GM12878 (cell line): ENCODE results near the gene ENPP7. TPM values are rescaled to one million over a fixed set of nuclear protein-coding genes. Genes with fewer than 3 reads are reported as not detected.

Experiments
- ATAC-seq: fragments of 200-7000 bp; cut with Tn5 transposase; 3 replicates; pipeline ENCODE4 v1.9.1; 2020; ENCODE audit warnings: mild to moderate bottlenecking, moderate library complexity
- BruUV-seq: library from RNA; stranded (reverse); fragments of 400-500 nt; replicated peaks from 2 replicates; lab custom pipeline; 2021; lab: Mats Ljungman, UMichigan
- CTCF ChIA-PET: fragments of 300-600 bp; sonication (Branson Sonifier 250); formaldehyde crosslinking; extraction: SDS; loops from one replicate; lab custom pipeline; 2021; ENCODE audit warnings: inconsistent platforms; lab: Yijun Ruan, JAX
- POLR2A ChIA-PET: fragments of 350-600 bp; formaldehyde crosslinking; extraction: SDS; loops from one replicate; lab custom pipeline; 2021; ENCODE audit warnings: inconsistent platforms; lab: Charles Lee
- RAD21 ChIA-PET: fragments of 300-600 bp; sonication (Branson Sonifier 250); formaldehyde crosslinking; loops from one replicate; lab custom pipeline; 2023; ENCODE audit warnings: antibody characterized with exemption; ENCODE audit not compliant: unreplicated experiment; lab: Charles Lee
- SMC1A ChIA-PET: fragments of 300-600 bp; sonication (Branson Sonifier 250); formaldehyde crosslinking; loops from one replicate; lab custom pipeline; 2023; ENCODE audit not compliant: unreplicated experiment, uncharacterized antibody; lab: Charles Lee
- DNase-seq: peaks from one replicate; pipeline ENCODE4 v3.0.0-alpha.2; 2011; ENCODE audit warnings: low read depth, low spot score
- FAIRE-seq: peaks from 3 replicates; lab custom pipeline; 2011; peaks lifted over from hg19 to GRCh38; lab: Jason Lieb, UNC
- H2AFZ ChIP-seq: 2 replicates; pipeline ENCODE4 v1.6.0; 2011; ENCODE audit warnings: low read depth, low read length, control low read depth; ENCODE audit not compliant: control insufficient read depth
- H3K27ac ChIP-seq: 2 replicates; pipeline ENCODE4 v1.5.1; 2011; ENCODE audit warnings: control low read depth; ENCODE audit not compliant: control insufficient read depth, insufficient read depth
- H3K27me3 ChIP-seq, 2 experiments: replicated peaks in 1 of 2; 2 replicates each; pipeline versions ENCODE4 v1.6.0 to v1.6.1; 2011; ENCODE audit warnings: low read length in 1 of 2; ENCODE audit not compliant: control insufficient read depth in 2 of 2, insufficient read depth in 2 of 2
- H3K36me3 ChIP-seq, 2 experiments: 2 replicates each; pipeline ENCODE4 v1.5.1; 2011; ENCODE audit warnings: low read length in 1 of 2; ENCODE audit not compliant: control insufficient read depth in 2 of 2, insufficient read depth in 2 of 2
- H3K4me1 ChIP-seq: 2 replicates; pipeline ENCODE4 v1.6.1; 2011; ENCODE audit warnings: mild to moderate bottlenecking, low read length, moderate library complexity, mixed read lengths; ENCODE audit not compliant: control insufficient read depth, insufficient read depth
- H3K4me2 ChIP-seq: 2 replicates; pipeline ENCODE4 v1.6.0; 2011; ENCODE audit warnings: control low read depth; ENCODE audit not compliant: control insufficient read depth, insufficient read depth
- H3K4me3 ChIP-seq: fragments of 200-600 bp; sonication (generic); 2 replicates; pipeline ENCODE4 v1.5.1; 2016
- H3K79me2 ChIP-seq: 2 replicates; pipeline ENCODE4 v1.6.0; 2011; ENCODE audit warnings: low read length; ENCODE audit not compliant: control insufficient read depth, insufficient read depth
- H3K9ac ChIP-seq: 2 replicates; pipeline ENCODE4 v1.8.0; 2011; ENCODE audit warnings: low read length, control low read depth, mixed read lengths; ENCODE audit not compliant: control insufficient read depth, insufficient read depth
- H3K9me3 ChIP-seq: replicated peaks from 3 replicates; pipeline ENCODE4 v1.5.1; 2011; ENCODE audit warnings: mild to moderate bottlenecking, low read length; ENCODE audit not compliant: control insufficient read depth, insufficient read depth
- H4K20me1 ChIP-seq: 2 replicates; pipeline ENCODE4 v1.6.0; 2011; ENCODE audit not compliant: control insufficient read depth, insufficient read depth
- BCL11A ChIP-seq: IDR thresholded peaks from 2 replicates; pipeline ENCODE4 v1.6.1; 2011; ENCODE audit warnings: low read depth, low read length
- BMI1 ChIP-seq: fragments of 450-650 bp; IDR thresholded peaks from 2 replicates; pipeline ENCODE4 v1.6.1; 2016; ENCODE audit warnings: mild to moderate bottlenecking, moderate library complexity, borderline replicate concordance
- CTCF ChIP-seq, 3 experiments: IDR thresholded peaks in 2 of 3; conservative IDR thresholded peaks in 1 of 3; 2 replicates each; pipeline ENCODE4 v1.5.1; 2011; ENCODE audit warnings: low read depth in 3 of 3, low read length in 3 of 3, mild to moderate bottlenecking in 3 of 3, control low read depth in 2 of 3, moderate library complexity in 2 of 3, inconsistent platforms in 1 of 3, mixed read lengths in 1 of 3; ENCODE audit not compliant: control insufficient read depth in 2 of 3, insufficient read depth in 1 of 3; ENCODE audit errors: extremely low read depth in 1 of 3
- NFIC ChIP-seq: IDR thresholded peaks from 2 replicates; pipeline ENCODE4 v1.6.1; 2012; ENCODE audit warnings: low read depth, mild to moderate bottlenecking, inconsistent platforms, low read length, moderate library complexity
- RB1 ChIP-seq: fragments of 450-650 bp; formaldehyde crosslinking; IDR thresholded peaks from 2 replicates; pipeline ENCODE4 v1.6.1; 2017; ENCODE audit warnings: mild to moderate bottlenecking, borderline replicate concordance
- RUNX3 ChIP-seq: IDR thresholded peaks from 2 replicates; pipeline ENCODE4 v1.6.1; 2012; ENCODE audit warnings: low read length, inconsistent platforms
- SMAD1 ChIP-seq: fragments of 450-650 bp; IDR thresholded peaks from 2 replicates; pipeline ENCODE4 v1.6.1; 2018; ENCODE audit warnings: mild to moderate bottlenecking, low read depth; ENCODE audit not compliant: partially characterized antibody
- TBL1XR1 ChIP-seq: IDR thresholded peaks from 2 replicates; pipeline ENCODE4 v1.6.1; 2012; ENCODE audit warnings: low read depth, low read length, improper control_type of control experiment
- ZBTB4 ChIP-seq: fragments of 450-650 bp; formaldehyde crosslinking; IDR thresholded peaks from 2 replicates; pipeline ENCODE4 v1.4.0; 2022; ENCODE audit warnings: mild to moderate bottlenecking, moderate library complexity
- WGBS: methylation state at CpG from one replicate; pipeline ENCODE4 v1.1.6; 2016; ENCODE audit warnings: low lambda C conversion rate; ENCODE audit not compliant: insufficient replicate concordance, insufficient coverage; ENCODE audit errors: missing lambda C conversion rate; 5-methylcytosine and 5-hydroxymethylcytosine counted together
- in situ Hi-C: fragments of 300-500 bp; cut with MboI; formaldehyde crosslinking; loops from 9 replicates; pipeline ENCODE4 v1.14.3; 2018; ENCODE audit warnings: mixed read lengths
- intact Hi-C: fragments of 100-400 bp; cut with micrococcal nuclease; formaldehyde crosslinking; loops from one replicate; pipeline ENCODE4 v1.14.2; 2022; ENCODE audit not compliant: unreplicated experiment
- polyA plus RNA-seq, 11 experiments: library from polyadenylated mRNA; depleted of rRNA in 4 of 11; unstranded in 6 of 11; stranded (reverse) in 5 of 11; fragments of >200 nt; fragmentation: Nextera tagmentation in 4 of 11; fragmentation: Illumina TruSeq in 1 of 11; extraction: Ambion mirVana in 4 of 11; extraction: Trizol in 1 of 11; gene quantifications; 1 replicate in 1 of 11; 2 replicates in 10 of 11; pipeline versions ENCODE4 v1.2.1 to v1.2.3, GENCODE V29; 2011 to 2016; ENCODE audit warnings: inconsistent platforms in 2 of 11, missing spikeins in 2 of 11, low read depth in 1 of 11
- total RNA-seq, 4 experiments: library from RNA; depleted of rRNA in 3 of 4; stranded (reverse); fragments of >200 nt in 3 of 4; fragmentation: Illumina TruSeq in 1 of 4; extraction: Trizol in 1 of 4; gene quantifications; 2 replicates each; pipeline versions ENCODE4 v1.2.1 to v1.2.3, GENCODE V29; 2013 to 2021
- TF ChIP-seq, protein P1 (sequence below): fragments of 450-650 bp; formaldehyde crosslinking; IDR thresholded peaks from 2 replicates; pipeline ENCODE4 v1.5.0; 2022; ENCODE audit warnings: mild to moderate bottlenecking, missing genetic modification characterization

Gene ENPP7
- total and polyA plus RNA-seq, 10 of the 15 experiments (the other 5 are each of a cell fraction or from before 2014, with no cell fraction given), result 0.04 to 0.41 (median 0.18) TPM; not detected in 1

- POLR2A ChIA-PET, result no interaction called here
- H3K4me1 ChIP-seq, result peaks cover 3% of the 10 kb centered on the region
- BruUV-seq, result no TSS peak
- no peak for TF ChIP-seq RB1
- TF ChIP-seq TBL1XR1, result no peak
- no peak for TF ChIP-seq CTCF (IDR thresholded peaks at IDR 0.05 in 2 of 3, conservative IDR thresholded peaks at IDR 0.05 in 1 of 3; ENCODE audit: control insufficient read depth in 2 of 3, extremely low read depth in 1 of 3, insufficient read depth in 1 of 3, low read depth in 3 of 3, low read length in 3 of 3)
- no peak for TF ChIP-seq NFIC
- no peak for TF ChIP-seq BMI1
- no peak for TF ChIP-seq SMAD1
- TF ChIP-seq ZBTB4, result no peak
- no peak for TF ChIP-seq RUNX3
- TF ChIP-seq BCL11A, result no peak
- TF ChIP-seq, protein P1, sequence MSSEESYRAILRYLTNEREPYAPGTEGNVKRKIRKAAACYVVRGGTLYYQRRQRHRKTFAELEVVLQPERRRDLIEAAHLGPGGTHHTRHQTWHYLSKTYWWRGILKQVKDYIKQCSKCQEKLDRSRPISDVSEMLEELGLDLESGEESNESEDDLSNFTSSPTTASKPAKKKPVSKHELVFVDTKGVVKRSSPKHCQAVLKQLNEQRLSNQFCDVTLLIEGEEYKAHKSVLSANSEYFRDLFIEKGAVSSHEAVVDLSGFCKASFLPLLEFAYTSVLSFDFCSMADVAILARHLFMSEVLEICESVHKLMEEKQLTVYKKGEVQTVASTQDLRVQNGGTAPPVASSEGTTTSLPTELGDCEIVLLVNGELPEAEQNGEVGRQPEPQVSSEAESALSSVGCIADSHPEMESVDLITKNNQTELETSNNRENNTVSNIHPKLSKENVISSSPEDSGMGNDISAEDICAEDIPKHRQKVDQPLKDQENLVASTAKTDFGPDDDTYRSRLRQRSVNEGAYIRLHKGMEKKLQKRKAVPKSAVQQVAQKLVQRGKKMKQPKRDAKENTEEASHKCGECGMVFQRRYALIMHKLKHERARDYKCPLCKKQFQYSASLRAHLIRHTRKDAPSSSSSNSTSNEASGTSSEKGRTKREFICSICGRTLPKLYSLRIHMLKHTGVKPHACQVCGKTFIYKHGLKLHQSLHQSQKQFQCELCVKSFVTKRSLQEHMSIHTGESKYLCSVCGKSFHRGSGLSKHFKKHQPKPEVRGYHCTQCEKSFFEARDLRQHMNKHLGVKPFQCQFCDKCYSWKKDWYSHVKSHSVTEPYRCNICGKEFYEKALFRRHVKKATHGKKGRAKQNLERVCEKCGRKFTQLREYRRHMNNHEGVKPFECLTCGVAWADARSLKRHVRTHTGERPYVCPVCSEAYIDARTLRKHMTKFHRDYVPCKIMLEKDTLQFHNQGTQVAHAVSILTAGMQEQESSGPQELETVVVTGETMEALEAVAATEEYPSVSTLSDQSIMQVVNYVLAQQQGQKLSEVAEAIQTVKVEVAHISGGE (CRISPR knock-in tag), result no peak
These were observed 53.7 kb downstream of the ENPP7 start for GRCh38 chr17:79784353-79785016.

More at GRCh38 chr17:79784353-79785016, 53.7 kb downstream of the ENPP7 start:
- H3K4me2 ChIP-seq, result no peak overlapping the region
- no peaks in the 10 kb centered on the region for H3K9me3 ChIP-seq
- peaks cover 3 to 8% of the 10 kb centered on the region in 2 experiments; a peak in 3 of 4 replicates for H3K27me3 ChIP-seq
- in situ Hi-C loops, result loop anchor here (5.0 kb wide), 1 partner anchor 188 kb away; no protein-coding TSS in a partner anchor
- no peak overlapping the region for H2AFZ ChIP-seq
- ATAC-seq, result no peak
- SMC1A ChIA-PET, result no interaction called here
- no peaks in the 10 kb centered on the region for H3K36me3 ChIP-seq
- no peak for DNase-seq
- H3K9ac ChIP-seq, result no peak overlapping the region
- no peaks in the 10 kb centered on the region for H3K79me2 ChIP-seq
- H4K20me1 ChIP-seq, result no peaks in the 10 kb centered on the region
- CTCF ChIA-PET, result no interaction called here
- RAD21 ChIA-PET, result no interaction called here
- H3K4me3 ChIP-seq, result no peak overlapping the region
- no peak overlapping the region for H3K27ac ChIP-seq
- intact Hi-C loops, result no loop called here
- 72% methylated on average over 27 of the region's 31 CpGs for WGBS
- no peak for FAIRE-seq
